CD4-positive, alpha-beta T cell (primary cell): ENCODE results near the gene ZNF23. TPM values are rescaled to one million over a fixed set of nuclear protein-coding genes. Genes with fewer than 3 reads are reported as not detected.

ENCODE experiments used
- ATAC-seq: fragments of 200-7000 bp; cut with Tn5 transposase; one replicate; pipeline ENCODE4 v1.10.0; 2022; ENCODE audit warnings: mild to moderate bottlenecking; ENCODE audit not compliant: poor library complexity
- CTCF ChIA-PET: fragments of 350-600 bp; sonication (Branson Sonifier 250); formaldehyde crosslinking; loops from one replicate; lab custom pipeline; 2021; ENCODE audit warnings: antibody characterized with exemption, inconsistent platforms; lab: Charles Lee
- POLR2A ChIA-PET: fragments of 350-600 bp; sonication (Branson Sonifier 250); formaldehyde crosslinking; loops from one replicate; lab custom pipeline; 2021; ENCODE audit warnings: antibody characterized with exemption, inconsistent platforms; lab: Charles Lee
- DNase-seq, 14 experiments: peaks; one replicate each; pipeline ENCODE4 v3.0.0-alpha.2; 2013 to 2020; ENCODE audit warnings: mixed read lengths in 2 of 14
- H3K27ac ChIP-seq, 2 donors: one replicate each; pipeline versions ENCODE4 v1.5.1 to v1.7.0; 2013; ENCODE audit warnings: low read length in 2 of 2, low read depth in 1 of 2, mild to moderate bottlenecking in 1 of 2
- H3K27me3 ChIP-seq, 2 experiments: 1 replicate in 1 of 2; 2 replicates in 1 of 2; pipeline versions ENCODE4 v1.6.1 to v1.7.0; 2013; ENCODE audit warnings: low read length in 2 of 2, control low read depth in 1 of 2, mild to moderate bottlenecking in 1 of 2, moderate library complexity in 1 of 2; ENCODE audit not compliant: insufficient read depth in 2 of 2, control insufficient read depth in 1 of 2
- H3K36me3 ChIP-seq: one replicate; pipeline ENCODE4 v1.6.1; 2013; ENCODE audit warnings: low read length, control low read depth; ENCODE audit not compliant: insufficient read depth
- H3K4me1 ChIP-seq: one replicate; pipeline ENCODE4 v1.6.1; 2013; ENCODE audit warnings: low read length, control low read depth; ENCODE audit not compliant: insufficient read depth
- H3K4me3 ChIP-seq: one replicate; pipeline ENCODE4 v1.5.1; 2013; ENCODE audit warnings: mild to moderate bottlenecking, low read length, moderate library complexity
- H3K9me3 ChIP-seq, 2 experiments: 1 replicate in 1 of 2; 2 replicates in 1 of 2; pipeline versions ENCODE4 v1.6.1 to v1.7.0; 2013; ENCODE audit warnings: low read length in 2 of 2, mild to moderate bottlenecking in 2 of 2, control low read depth in 1 of 2, moderate library complexity in 1 of 2; ENCODE audit not compliant: control insufficient read depth in 1 of 2, insufficient read depth in 1 of 2
- H3K27ac Mint-ChIP-seq: one replicate; pipeline ENCODE4 v1.8.0; 2020; ENCODE audit warnings: mixed read lengths
- H3K27me3 Mint-ChIP-seq: one replicate; pipeline ENCODE4 v1.8.0; 2021; ENCODE audit warnings: mixed read lengths
- H3K36me3 Mint-ChIP-seq: one replicate; pipeline ENCODE4 v1.8.0; 2021; ENCODE audit warnings: low read depth, mixed read lengths
- H3K4me1 Mint-ChIP-seq: one replicate; pipeline ENCODE4 v1.8.0; 2021; ENCODE audit warnings: low read depth, mixed read lengths
- H3K4me3 Mint-ChIP-seq: one replicate; pipeline ENCODE4 v1.8.0; 2020; ENCODE audit warnings: mild to moderate bottlenecking, mixed read lengths
- H3K9me3 Mint-ChIP-seq: one replicate; pipeline ENCODE4 v1.8.0; 2020; ENCODE audit warnings: mixed read lengths
- CTCF ChIP-seq: fragments of 200-600 bp; IDR thresholded peaks from one replicate; pipeline ENCODE4 v1.8.0; 2022; ENCODE audit warnings: antibody characterized with exemption, mild to moderate bottlenecking
- intact Hi-C, 2 experiments: fragments of 100-400 bp; cut with DNase I in 1 of 2; cut with micrococcal nuclease in 1 of 2; formaldehyde crosslinking; loops; one replicate each; pipeline versions ENCODE4 v1.15.1 to v1.9.0; 2023 to 2025; cut with DNase I, micrococcal nuclease
- total RNA-seq, 174 experiments: library from RNA in 2 of 174; stranded (reverse) in 2 of 174; gene quantifications; one replicate each; pipeline ENCODE4 v1.2.3 and lab custom pipeline; 2021 to 2026

The ZNF23 gene
- total RNA-seq, 2 experiments from 2014 or later: 7.0 to 8.4 TPM

DNA sequence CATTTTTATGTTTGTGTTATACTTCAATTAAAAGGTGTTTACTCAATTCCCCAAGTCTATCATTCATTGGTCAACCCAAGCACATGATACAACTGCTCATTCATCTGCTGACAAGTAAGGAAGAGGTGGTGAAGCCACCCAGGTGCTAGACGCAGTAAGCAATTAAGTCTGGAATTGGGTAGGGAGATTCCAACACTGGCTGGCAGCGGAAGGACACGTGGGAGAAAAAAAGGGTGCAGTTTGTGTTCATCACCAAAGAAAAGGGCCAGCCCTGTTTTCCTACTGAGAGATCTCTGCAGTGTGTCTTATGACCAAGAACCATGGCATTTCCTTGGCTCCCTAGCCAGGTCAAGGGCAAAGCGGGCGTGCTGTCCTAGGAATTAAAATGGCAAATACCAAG, 11.8 kb upstream of the ZNF23 start:
- no peaks in the 10 kb centered on the region for H3K4me1 Mint-ChIP-seq
- intact Hi-C loops: no loop called here
- POLR2A ChIA-PET: no interaction called here
- no peaks in the 10 kb centered on the region for H3K9me3 Mint-ChIP-seq
- no peak overlapping the region for H3K27ac Mint-ChIP-seq
- H3K27ac ChIP-seq: no peak overlapping the region
- no peak for DNase-seq
- TF ChIP-seq CTCF: no peak
- ATAC-seq: no peak
- no peaks in the 10 kb centered on the region for H3K9me3 ChIP-seq
- peaks cover 26% of the 10 kb centered on the region for H3K36me3 ChIP-seq
- H3K4me3 Mint-ChIP-seq: no peak overlapping the region
- no peak overlapping the region for H3K4me3 ChIP-seq
- CTCF ChIA-PET: no interaction called here
- H3K4me1 ChIP-seq: no peaks in the 10 kb centered on the region
- no peaks in the 10 kb centered on the region for H3K27me3 ChIP-seq
- H3K27me3 Mint-ChIP-seq: no peaks in the 10 kb centered on the region
- H3K36me3 Mint-ChIP-seq: peaks cover 63% of the 10 kb centered on the region

- Mint-ChIP-seq H3K27me3 (no peaks in the 10 kb centered on the region), H3K9me3 (no peaks in the 10 kb centered on the region), H3K27ac (no peak overlapping the region), H3K4me3 (no peak overlapping the region), H3K4me1 (no peaks in the 10 kb centered on the region), H3K36me3 (peaks cover 58% of the 10 kb centered on the region)
- no peaks in the 10 kb centered on the region for H3K4me1 ChIP-seq
- H3K36me3 ChIP-seq: peaks cover 20% of the 10 kb centered on the region
- H3K9me3 ChIP-seq: no peaks in the 10 kb centered on the region
- CTCF ChIA-PET: no interaction called here
- intact Hi-C loops: no loop called here
- POLR2A ChIA-PET: no interaction called here
- no peaks in the 10 kb centered on the region for H3K27me3 ChIP-seq
- no peak for ATAC-seq
- H3K27ac ChIP-seq: no peak overlapping the region
- no peak overlapping the region for H3K4me3 ChIP-seq
- TF ChIP-seq CTCF: no peak
- no peak for DNase-seq
Observed at GRCh38 chr16:71472931-71473330, 10.9 kb upstream of the ZNF23 start.

DNA sequence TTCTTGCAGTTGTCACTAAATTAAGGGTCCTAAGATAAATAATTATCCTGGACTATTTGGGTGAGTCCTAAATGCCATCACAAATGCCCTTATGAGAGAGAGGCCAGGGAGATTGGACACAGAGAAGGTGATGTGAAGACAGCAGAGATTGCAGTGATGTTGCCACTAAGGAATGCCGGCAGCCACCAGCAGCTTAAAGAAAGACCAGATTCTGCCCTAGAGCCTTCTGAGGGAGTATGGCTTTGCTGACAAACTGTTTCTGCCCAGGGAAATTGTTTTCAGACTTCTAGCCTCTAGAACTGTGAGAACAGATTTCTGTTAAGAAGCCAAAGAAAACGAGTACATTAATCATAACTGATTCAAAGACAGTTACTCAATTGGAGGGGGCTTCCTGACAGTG, 10.0 kb upstream of the ZNF23 start:
- intact Hi-C loops: no loop called here
- Histone ChIP-seq H3K27ac (no peak overlapping the region), H3K4me3 (no peak overlapping the region), H3K36me3 (peaks cover 11% of the 10 kb centered on the region), H3K9me3 (no peaks in the 10 kb centered on the region), H3K4me1 (no peaks in the 10 kb centered on the region), H3K27me3 (no peaks in the 10 kb centered on the region)
- no peaks in the 10 kb centered on the region for H3K27me3 Mint-ChIP-seq
- H3K27ac Mint-ChIP-seq: no peak overlapping the region
- no peak for TF ChIP-seq CTCF
- ChIA-PET POLR2A (no interaction called here), CTCF (no interaction called here)
- H3K4me3 Mint-ChIP-seq: no peak overlapping the region
- DNase-seq (no peak), ATAC-seq (no peak)
- peaks cover 49% of the 10 kb centered on the region for H3K36me3 Mint-ChIP-seq
- H3K4me1 Mint-ChIP-seq: no peaks in the 10 kb centered on the region
- H3K9me3 Mint-ChIP-seq: no peaks in the 10 kb centered on the region
